HL-60 (cell line): ENCODE measurements around the gene BPIFB6.

ENCODE experiments used
- DNase-seq, 2 experiments: peaks; one replicate each; pipeline ENCODE4 v3.0.0-alpha.2; 2010 to 2020; ENCODE audit warnings: low read depth in 1 of 2, low spot score in 1 of 2
- H3K27ac ChIP-seq: fragments of 250-450 bp; sonication (Bioruptor Pico); replicated peaks from 2 replicates; pipeline ENCODE4 v1.5.1; 2020; ENCODE audit warnings: mild to moderate bottlenecking, moderate library complexity
- H3K27me3 ChIP-seq: fragments of 250-450 bp; sonication (Bioruptor Pico); 2 replicates; pipeline ENCODE4 v1.5.1; 2021; ENCODE audit warnings: mild to moderate bottlenecking, moderate library complexity; ENCODE audit not compliant: insufficient read depth, poor library complexity, severe bottlenecking
- H3K4me3 ChIP-seq: replicated peaks from 2 replicates; pipeline ENCODE4 v1.5.1; 2011; ENCODE audit warnings: mild to moderate bottlenecking, control low read depth, low read length; ENCODE audit not compliant: insufficient read depth
- GABPA ChIP-seq: IDR thresholded peaks from 2 replicates; pipeline ENCODE4 v1.6.1; 2012; ENCODE audit warnings: low read depth
- POLR2AphosphoS5 ChIP-seq: IDR thresholded peaks from 2 replicates; pipeline ENCODE4 v1.6.1; 2012; ENCODE audit warnings: low read depth
- SPI1 ChIP-seq: IDR thresholded peaks from 2 replicates; pipeline ENCODE4 v1.6.1; 2012; ENCODE audit warnings: low read depth, mild to moderate bottlenecking, borderline replicate concordance
- long read RNA-seq: library from polyadenylated mRNA; unstranded; transcript quantifications from one replicate; pipeline ENCODE4 v2.0.0, GENCODE V29; 2020
- TF ChIP-seq, protein P1 (sequence below): IDR thresholded peaks from one replicate; pipeline ENCODE4 v1.5.1; 2011; ENCODE audit warnings: low read length, control low read depth, inconsistent platforms; ENCODE audit not compliant: insufficient read depth
- TF ChIP-seq, protein P2 (sequence below): IDR thresholded peaks from 2 replicates; pipeline ENCODE4 v1.6.1; 2012; ENCODE audit warnings: low read depth; ENCODE audit not compliant: insufficient replicate concordance

The BPIFB6 gene, protein sequence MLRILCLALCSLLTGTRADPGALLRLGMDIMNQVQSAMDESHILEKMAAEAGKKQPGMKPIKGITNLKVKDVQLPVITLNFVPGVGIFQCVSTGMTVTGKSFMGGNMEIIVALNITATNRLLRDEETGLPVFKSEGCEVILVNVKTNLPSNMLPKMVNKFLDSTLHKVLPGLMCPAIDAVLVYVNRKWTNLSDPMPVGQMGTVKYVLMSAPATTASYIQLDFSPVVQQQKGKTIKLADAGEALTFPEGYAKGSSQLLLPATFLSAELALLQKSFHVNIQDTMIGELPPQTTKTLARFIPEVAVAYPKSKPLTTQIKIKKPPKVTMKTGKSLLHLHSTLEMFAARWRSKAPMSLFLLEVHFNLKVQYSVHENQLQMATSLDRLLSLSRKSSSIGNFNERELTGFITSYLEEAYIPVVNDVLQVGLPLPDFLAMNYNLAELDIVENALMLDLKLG
- long read RNA-seq = 0 reads

DNA sequence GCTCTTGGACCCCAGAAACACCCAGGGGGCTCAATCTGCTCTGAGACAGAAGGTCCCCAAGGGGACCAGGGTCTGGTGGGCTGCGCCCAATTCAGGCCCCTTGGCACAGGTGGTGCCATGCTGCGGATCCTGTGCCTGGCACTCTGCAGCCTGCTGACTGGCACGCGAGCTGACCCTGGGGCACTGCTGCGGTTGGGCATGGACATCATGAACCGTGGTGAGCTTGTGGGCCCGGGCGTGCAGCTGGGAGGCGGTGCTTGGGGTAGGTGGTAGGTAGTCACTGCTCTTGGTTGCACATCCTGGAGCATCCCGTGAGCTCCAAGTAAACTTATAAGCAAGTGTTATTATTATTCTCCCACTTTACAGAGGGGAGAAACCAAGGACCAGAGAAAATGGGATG, at the start of gene BPIFB6:
Gene BPIFB6 (plus strand): TSS at position 118 of the 400 bp plus-strand sequence. CDS start 0 bp downstream, at position 118.
- no peak for DNase-seq

DNA sequence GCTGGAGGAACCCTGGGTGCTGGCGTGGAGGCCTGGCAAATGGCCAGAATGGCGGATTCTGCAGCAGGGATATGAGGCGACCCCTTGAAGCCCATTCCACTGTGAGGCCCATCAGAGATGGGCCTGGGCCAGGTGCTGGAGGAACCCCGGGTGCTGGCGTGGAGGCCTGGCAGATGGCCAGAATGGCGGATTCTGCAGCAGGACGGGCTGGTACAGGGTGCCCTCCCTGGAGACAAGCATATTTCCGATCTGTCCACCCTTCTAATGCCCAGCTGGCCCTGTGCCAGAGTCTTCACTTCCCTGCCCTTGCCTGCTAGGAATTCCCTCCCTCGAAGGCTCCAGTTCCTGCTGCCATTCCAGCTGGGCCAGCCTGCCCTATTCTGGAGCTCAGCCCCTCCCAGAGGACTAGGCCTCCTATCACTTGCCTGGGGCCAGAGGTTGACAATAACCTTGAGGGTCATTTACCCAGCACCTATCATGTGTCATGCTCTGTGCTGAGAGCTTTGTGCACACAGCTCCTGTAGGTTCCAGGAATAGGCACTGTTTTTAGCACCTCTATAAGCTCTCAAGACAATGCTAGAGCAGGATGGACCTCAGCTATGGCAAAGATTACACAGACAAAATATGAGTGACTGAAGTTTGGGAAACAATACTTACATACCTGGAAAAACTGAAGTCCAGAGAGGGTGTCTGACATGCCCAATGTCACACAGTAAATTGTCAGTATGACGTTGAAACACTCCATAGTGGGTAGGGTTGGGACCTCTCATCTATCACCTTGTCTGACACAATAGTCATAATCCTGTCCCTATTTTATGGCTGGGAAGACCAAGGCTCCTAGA, 48.6 kb upstream of the BPIFB6 start:
- Histone ChIP-seq H3K27me3 (no peaks in the 10 kb centered on the region), H3K4me3 (no peak overlapping the region), H3K27ac (no peak overlapping the region)
- TF ChIP-seq SPI1 (no peak), GABPA (no peak), POLR2AphosphoS5 (no peak)
- TF ChIP-seq, protein P1, sequence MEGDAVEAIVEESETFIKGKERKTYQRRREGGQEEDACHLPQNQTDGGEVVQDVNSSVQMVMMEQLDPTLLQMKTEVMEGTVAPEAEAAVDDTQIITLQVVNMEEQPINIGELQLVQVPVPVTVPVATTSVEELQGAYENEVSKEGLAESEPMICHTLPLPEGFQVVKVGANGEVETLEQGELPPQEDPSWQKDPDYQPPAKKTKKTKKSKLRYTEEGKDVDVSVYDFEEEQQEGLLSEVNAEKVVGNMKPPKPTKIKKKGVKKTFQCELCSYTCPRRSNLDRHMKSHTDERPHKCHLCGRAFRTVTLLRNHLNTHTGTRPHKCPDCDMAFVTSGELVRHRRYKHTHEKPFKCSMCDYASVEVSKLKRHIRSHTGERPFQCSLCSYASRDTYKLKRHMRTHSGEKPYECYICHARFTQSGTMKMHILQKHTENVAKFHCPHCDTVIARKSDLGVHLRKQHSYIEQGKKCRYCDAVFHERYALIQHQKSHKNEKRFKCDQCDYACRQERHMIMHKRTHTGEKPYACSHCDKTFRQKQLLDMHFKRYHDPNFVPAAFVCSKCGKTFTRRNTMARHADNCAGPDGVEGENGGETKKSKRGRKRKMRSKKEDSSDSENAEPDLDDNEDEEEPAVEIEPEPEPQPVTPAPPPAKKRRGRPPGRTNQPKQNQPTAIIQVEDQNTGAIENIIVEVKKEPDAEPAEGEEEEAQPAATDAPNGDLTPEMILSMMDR = no peak
- TF ChIP-seq, protein P2, sequence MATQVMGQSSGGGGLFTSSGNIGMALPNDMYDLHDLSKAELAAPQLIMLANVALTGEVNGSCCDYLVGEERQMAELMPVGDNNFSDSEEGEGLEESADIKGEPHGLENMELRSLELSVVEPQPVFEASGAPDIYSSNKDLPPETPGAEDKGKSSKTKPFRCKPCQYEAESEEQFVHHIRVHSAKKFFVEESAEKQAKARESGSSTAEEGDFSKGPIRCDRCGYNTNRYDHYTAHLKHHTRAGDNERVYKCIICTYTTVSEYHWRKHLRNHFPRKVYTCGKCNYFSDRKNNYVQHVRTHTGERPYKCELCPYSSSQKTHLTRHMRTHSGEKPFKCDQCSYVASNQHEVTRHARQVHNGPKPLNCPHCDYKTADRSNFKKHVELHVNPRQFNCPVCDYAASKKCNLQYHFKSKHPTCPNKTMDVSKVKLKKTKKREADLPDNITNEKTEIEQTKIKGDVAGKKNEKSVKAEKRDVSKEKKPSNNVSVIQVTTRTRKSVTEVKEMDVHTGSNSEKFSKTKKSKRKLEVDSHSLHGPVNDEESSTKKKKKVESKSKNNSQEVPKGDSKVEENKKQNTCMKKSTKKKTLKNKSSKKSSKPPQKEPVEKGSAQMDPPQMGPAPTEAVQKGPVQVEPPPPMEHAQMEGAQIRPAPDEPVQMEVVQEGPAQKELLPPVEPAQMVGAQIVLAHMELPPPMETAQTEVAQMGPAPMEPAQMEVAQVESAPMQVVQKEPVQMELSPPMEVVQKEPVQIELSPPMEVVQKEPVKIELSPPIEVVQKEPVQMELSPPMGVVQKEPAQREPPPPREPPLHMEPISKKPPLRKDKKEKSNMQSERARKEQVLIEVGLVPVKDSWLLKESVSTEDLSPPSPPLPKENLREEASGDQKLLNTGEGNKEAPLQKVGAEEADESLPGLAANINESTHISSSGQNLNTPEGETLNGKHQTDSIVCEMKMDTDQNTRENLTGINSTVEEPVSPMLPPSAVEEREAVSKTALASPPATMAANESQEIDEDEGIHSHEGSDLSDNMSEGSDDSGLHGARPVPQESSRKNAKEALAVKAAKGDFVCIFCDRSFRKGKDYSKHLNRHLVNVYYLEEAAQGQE = no peak
- no peak for DNase-seq

More for the DNA sequence above, at the start of gene BPIFB6:
- H3K4me3 ChIP-seq = no peak within 1 kb of the TSS
- H3K27ac ChIP-seq = no peak within 1 kb of the TSS
- no peaks in the 10 kb centered on the region for H3K27me3 ChIP-seq
- TF ChIP-seq SPI1 = no peak
- TF ChIP-seq, protein P1 = no peak

DNA sequence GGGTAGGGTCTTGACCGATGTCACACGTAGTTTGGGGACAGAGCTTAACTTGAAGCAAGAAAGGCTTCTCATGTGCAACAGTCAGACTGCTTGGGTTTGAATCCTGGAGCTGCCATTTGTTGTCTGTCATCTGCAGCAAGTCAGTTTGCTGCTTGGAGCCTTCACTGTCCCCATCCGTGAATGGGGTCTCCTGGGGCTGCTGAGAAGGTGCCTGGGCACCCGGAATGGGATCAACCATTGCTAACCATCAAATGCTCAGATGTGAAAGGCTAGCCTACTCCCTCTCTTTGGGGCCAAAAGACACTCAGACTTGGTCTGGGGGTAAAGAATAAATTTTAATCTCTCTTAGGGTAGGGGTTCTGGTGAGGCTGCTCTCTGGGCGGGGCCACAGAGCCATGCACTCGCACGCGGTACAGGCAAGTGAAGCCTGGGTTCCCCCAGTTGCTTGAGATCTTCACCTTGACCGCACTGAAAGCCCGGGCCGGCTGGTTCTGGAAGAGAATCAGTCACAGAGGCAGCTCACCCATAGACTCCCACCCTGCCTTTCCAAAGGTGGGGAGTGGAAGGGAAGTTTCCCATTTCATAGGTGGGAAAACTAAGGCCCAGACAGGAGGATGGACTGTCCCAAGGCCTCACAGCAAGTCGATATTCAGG, 47.9 kb upstream of the BPIFB6 start:
- Histone ChIP-seq H3K27me3 (no peaks in the 10 kb centered on the region), H3K4me3 (no peak overlapping the region), H3K27ac (no peak overlapping the region)
- no peak for DNase-seq
- no peak for TF ChIP-seq SPI1
- no peak for TF ChIP-seq POLR2AphosphoS5
- TF ChIP-seq, protein P1 = no peak
- no peak for TF ChIP-seq GABPA
- TF ChIP-seq, protein P2 = no peak
